ENCODE results near the gene PRMT3. TPM values are rescaled to one million over a fixed set of nuclear protein-coding genes. Genes with fewer than 3 reads are reported as not detected.

PRMT3 gene
- total RNA-seq, 2 experiments from 2014 or later = 15.8 to 16.2 TPM

- Mint-ChIP-seq H3K9me3 (no peaks in the 10 kb centered on the region), H3K27ac (no peak overlapping the region), H3K36me3 (peaks cover 17% of the 10 kb centered on the region), H3K4me3 (no peak overlapping the region), H3K4me1 (peaks cover 5% of the 10 kb centered on the region), H3K27me3 (no peaks in the 10 kb centered on the region)
- POLR2A ChIA-PET = interaction anchor here (1.0 kb wide), 1 partner anchor 213 kb away, joined by 3 read pairs; no protein-coding TSS in a partner anchor
- ATAC-seq (ENCODE audit: low read depth) (peak; percentile 92), DNase-seq (no peak)
Measured at GRCh38 chr11:20397281-20397680, 9.8 kb downstream of the PRMT3 start.

GRCh38 chr11:20399498-20399897, 12.0 kb downstream of the PRMT3 start:
- POLR2A ChIA-PET = no interaction called here
- ATAC-seq (ENCODE audit: low read depth) = no peak
- peaks cover 12% of the 10 kb centered on the region for H3K36me3 Mint-ChIP-seq
- no peak for DNase-seq
- H3K27ac Mint-ChIP-seq = no peak overlapping the region
- no peaks in the 10 kb centered on the region for H3K9me3 Mint-ChIP-seq
- peaks cover 5% of the 10 kb centered on the region for H3K4me1 Mint-ChIP-seq
- H3K27me3 Mint-ChIP-seq = no peaks in the 10 kb centered on the region
- no peak overlapping the region for H3K4me3 Mint-ChIP-seq

GRCh38 chr11:20403059-20403458, 15.5 kb downstream of the PRMT3 start:
- no peak overlapping the region for H3K27ac Mint-ChIP-seq
- DNase-seq = no peak
- H3K9me3 Mint-ChIP-seq = no peaks in the 10 kb centered on the region

GRCh38 chr11:20406484-20406883, 19.0 kb downstream of the PRMT3 start:
- Mint-ChIP-seq H3K27ac (no peak overlapping the region), H3K4me3 (no peak overlapping the region), H3K36me3 (peaks cover 13% of the 10 kb centered on the region), H3K27me3 (no peaks in the 10 kb centered on the region), H3K9me3 (no peaks in the 10 kb centered on the region), H3K4me1 (no peaks in the 10 kb centered on the region)
- POLR2A ChIA-PET = no interaction called here
- no peak for ATAC-seq (ENCODE audit: low read depth)
- DNase-seq = no peak

More at GRCh38 chr11:20403059-20403458, 15.5 kb downstream of the PRMT3 start:
- ATAC-seq (ENCODE audit: low read depth) = no peak
- POLR2A ChIA-PET = no interaction called here
- no peaks in the 10 kb centered on the region for H3K27me3 Mint-ChIP-seq
- H3K4me3 Mint-ChIP-seq = no peak overlapping the region
- peaks cover 9% of the 10 kb centered on the region for H3K36me3 Mint-ChIP-seq
- H3K4me1 Mint-ChIP-seq = no peaks in the 10 kb centered on the region

DNA sequence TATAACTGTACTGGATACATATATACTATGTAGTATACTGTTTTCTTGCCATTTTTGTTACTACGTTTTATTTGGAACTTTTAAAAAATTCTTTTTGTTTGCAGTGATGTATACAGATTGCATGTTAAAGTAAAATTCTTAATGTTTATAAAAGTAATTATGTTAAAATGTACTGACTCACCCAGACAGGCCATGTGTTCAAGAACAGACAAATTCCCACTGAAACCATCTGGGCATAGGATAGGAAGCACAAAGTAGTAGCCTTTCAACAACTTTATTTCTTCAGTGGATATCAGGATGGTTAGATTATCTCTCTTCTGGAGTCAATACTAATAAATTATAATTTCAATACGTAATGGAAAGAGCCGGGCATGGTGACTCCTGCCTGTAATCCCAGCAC, 19.8 kb downstream of the PRMT3 start:
- Mint-ChIP-seq H3K27me3 (no peaks in the 10 kb centered on the region), H3K4me3 (no peak overlapping the region), H3K36me3 (peaks cover 16% of the 10 kb centered on the region), H3K9me3 (no peaks in the 10 kb centered on the region), H3K4me1 (no peaks in the 10 kb centered on the region), H3K27ac (no peak overlapping the region)
- ATAC-seq (ENCODE audit: low read depth) (no peak), DNase-seq (no peak)
- POLR2A ChIA-PET = no interaction called here

- Mint-ChIP-seq H3K27me3 (no peaks in the 10 kb centered on the region), H3K9me3 (no peaks in the 10 kb centered on the region), H3K4me3 (no peak overlapping the region), H3K4me1 (peaks cover 1% of the 10 kb centered on the region), H3K36me3 (peaks cover 23% of the 10 kb centered on the region), H3K27ac (no peak overlapping the region)
- no peak for DNase-seq
- POLR2A ChIA-PET = no interaction called here
- ATAC-seq (ENCODE audit: low read depth) = no peak
Measured at GRCh38 chr11:20415432-20415831, 27.9 kb downstream of the PRMT3 start.

DNA sequence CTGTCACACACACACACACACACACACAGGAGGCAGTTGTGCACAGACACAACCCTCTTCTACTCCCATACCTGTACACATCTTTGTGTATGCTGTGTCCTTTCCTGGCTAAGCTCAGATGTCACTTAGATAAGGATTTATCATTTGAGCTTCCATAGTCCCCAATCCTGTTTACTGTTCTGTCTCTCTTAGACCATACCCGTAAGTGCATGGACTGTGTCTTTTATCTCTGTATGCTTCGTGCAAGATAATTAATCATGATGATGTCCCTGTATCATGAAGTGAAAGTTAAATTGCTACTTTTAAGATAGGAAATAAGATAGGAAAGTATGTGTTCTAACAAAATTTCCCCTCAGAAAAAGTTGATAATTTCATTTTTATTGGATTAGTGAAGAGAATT, 30.3 kb downstream of the PRMT3 start:
- Mint-ChIP-seq H3K36me3 (peaks cover 18% of the 10 kb centered on the region), H3K9me3 (no peaks in the 10 kb centered on the region), H3K27ac (no peak overlapping the region), H3K4me3 (no peak overlapping the region), H3K27me3 (no peaks in the 10 kb centered on the region), H3K4me1 (no peaks in the 10 kb centered on the region)
- ATAC-seq (ENCODE audit: low read depth) = no peak
- POLR2A ChIA-PET = no interaction called here
- DNase-seq = no peak

DNA sequence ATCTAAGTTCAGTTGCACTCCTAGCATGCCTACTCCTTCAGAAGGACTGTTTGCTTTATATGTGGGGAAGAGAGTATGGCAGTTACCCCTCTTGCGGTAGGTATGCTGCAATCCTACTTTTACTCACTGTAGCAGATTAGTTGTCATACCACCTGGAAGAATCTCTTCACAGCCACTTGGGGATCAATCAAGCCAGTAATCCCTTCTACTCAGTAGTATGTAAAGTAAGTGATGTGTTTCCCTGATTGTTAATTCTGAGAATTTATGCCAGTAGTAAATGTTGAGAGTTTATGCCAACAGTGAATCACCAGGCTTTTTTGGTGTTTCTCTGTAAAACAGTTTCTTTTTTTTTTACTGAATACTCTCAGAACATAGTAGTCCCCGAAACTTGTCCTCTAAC, 34.4 kb downstream of the PRMT3 start:
- ATAC-seq (ENCODE audit: low read depth) (no peak), DNase-seq (no peak)
- POLR2A ChIA-PET = no interaction called here
- Mint-ChIP-seq H3K27ac (no peak overlapping the region), H3K4me1 (no peaks in the 10 kb centered on the region), H3K27me3 (no peaks in the 10 kb centered on the region), H3K4me3 (no peak overlapping the region), H3K36me3 (peaks cover 9% of the 10 kb centered on the region), H3K9me3 (no peaks in the 10 kb centered on the region)

GRCh38 chr11:20429216-20429615, 41.7 kb downstream of the PRMT3 start:
- Mint-ChIP-seq H3K9me3 (no peaks in the 10 kb centered on the region), H3K27ac (no peak overlapping the region), H3K36me3 (peaks cover 11% of the 10 kb centered on the region), H3K27me3 (no peaks in the 10 kb centered on the region), H3K4me1 (peaks cover 2% of the 10 kb centered on the region), H3K4me3 (no peak overlapping the region)
- DNase-seq (no peak), ATAC-seq (ENCODE audit: low read depth) (no peak)
- POLR2A ChIA-PET = no interaction called here

DNA sequence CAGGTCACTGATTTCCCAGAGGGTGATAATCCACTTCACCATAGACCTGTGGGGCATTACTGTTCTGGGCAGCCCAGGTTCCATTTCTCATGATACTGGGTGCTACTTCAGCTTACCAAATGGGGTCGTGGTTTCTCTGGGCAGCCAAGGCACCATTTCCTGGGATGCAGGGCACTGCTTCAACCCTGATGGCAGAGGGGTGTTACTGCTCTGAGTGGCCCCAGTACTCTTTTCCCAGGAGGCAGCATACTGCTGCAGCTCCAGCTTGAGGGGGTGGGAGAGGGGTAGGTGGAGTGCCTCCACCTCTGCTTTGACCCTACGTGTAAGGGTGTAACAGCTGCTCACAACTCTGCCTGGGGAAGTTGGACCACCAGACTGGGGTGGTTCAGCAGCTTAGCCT, 51.1 kb downstream of the PRMT3 start:
- Mint-ChIP-seq H3K4me3 (no peak overlapping the region), H3K4me1 (peaks cover 9% of the 10 kb centered on the region), H3K9me3 (no peaks in the 10 kb centered on the region), H3K36me3 (peaks cover 17% of the 10 kb centered on the region), H3K27ac (no peak overlapping the region), H3K27me3 (no peaks in the 10 kb centered on the region)
- DNase-seq = no peak
- no peak for ATAC-seq (ENCODE audit: low read depth)
- POLR2A ChIA-PET = no interaction called here

- Mint-ChIP-seq H3K4me1 (peaks cover 2% of the 10 kb centered on the region), H3K4me3 (no peak overlapping the region), H3K9me3 (no peaks in the 10 kb centered on the region), H3K27ac (no peak overlapping the region), H3K27me3 (no peaks in the 10 kb centered on the region), H3K36me3 (peaks cover 2% of the 10 kb centered on the region)
- ATAC-seq (ENCODE audit: low read depth) = no peak
- POLR2A ChIA-PET = no interaction called here
- DNase-seq = no peak
Measured at GRCh38 chr11:20443596-20443995, 56.1 kb downstream of the PRMT3 start.

GRCh38 chr11:20444535-20444934, 57.0 kb downstream of the PRMT3 start:
- Mint-ChIP-seq H3K27ac (no peak overlapping the region), H3K36me3 (no peaks in the 10 kb centered on the region), H3K4me3 (no peak overlapping the region), H3K9me3 (no peaks in the 10 kb centered on the region), H3K4me1 (peaks cover 2% of the 10 kb centered on the region), H3K27me3 (no peaks in the 10 kb centered on the region)
- ATAC-seq (ENCODE audit: low read depth) (no peak), DNase-seq (no peak)
- POLR2A ChIA-PET = no interaction called here

- no peaks in the 10 kb centered on the region for H3K27me3 Mint-ChIP-seq
- ATAC-seq (ENCODE audit: low read depth) = no peak
- no peaks in the 10 kb centered on the region for H3K9me3 Mint-ChIP-seq
- peaks cover 12% of the 10 kb centered on the region for H3K4me1 Mint-ChIP-seq
- no peak overlapping the region for H3K4me3 Mint-ChIP-seq
- POLR2A ChIA-PET = no interaction called here
- peaks cover 7% of the 10 kb centered on the region for H3K36me3 Mint-ChIP-seq
- DNase-seq = no peak
- no peak overlapping the region for H3K27ac Mint-ChIP-seq
Measured at GRCh38 chr11:20448834-20449233, 61.3 kb downstream of the PRMT3 start.

DNA sequence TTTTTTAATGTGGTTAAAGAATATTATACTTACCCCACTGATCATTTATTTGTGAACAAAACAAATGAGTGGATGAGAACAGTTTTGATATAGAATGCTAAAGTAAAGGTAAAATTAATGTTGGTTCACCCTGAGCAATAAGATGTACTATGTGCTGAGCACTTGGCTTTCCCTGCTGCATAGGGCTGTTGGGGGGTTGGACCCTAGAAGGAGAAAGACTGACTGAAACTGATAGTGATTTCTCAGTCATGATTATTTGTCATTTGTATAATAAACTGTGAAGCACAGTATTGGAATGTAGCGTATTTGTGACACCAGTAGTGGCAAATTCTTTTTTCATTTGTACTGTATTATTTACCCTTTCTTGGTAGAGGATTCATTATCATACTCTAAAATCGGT, 63.3 kb downstream of the PRMT3 start:
- DNase-seq = no peak
- POLR2A ChIA-PET = no interaction called here
- H3K9me3 Mint-ChIP-seq = no peaks in the 10 kb centered on the region
- H3K27me3 Mint-ChIP-seq = no peaks in the 10 kb centered on the region
- no peak overlapping the region for H3K27ac Mint-ChIP-seq
- H3K4me3 Mint-ChIP-seq = no peak overlapping the region
- H3K4me1 Mint-ChIP-seq = peaks cover 12% of the 10 kb centered on the region
- peaks cover 12% of the 10 kb centered on the region for H3K36me3 Mint-ChIP-seq
- ATAC-seq (ENCODE audit: low read depth) = no peak

DNA sequence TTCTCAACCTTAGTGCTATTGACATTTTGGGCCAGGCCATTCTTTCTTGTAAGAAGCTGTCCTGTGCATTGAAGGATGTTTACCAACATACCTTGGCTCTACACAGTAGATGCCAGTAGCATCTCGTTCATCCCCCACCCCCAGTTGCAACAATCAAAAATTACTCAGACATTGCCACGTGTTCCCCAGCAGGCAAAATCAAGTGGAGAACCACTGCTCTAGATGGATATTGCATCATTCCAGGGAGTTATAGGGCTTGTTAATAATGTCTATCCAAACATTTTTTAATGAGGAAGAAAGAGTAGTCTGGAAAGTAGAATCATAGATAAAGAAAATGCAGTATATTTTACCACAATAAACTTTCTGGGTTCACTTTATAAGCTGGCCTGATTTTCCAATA, 64.1 kb downstream of the PRMT3 start:
- no peaks in the 10 kb centered on the region for H3K9me3 Mint-ChIP-seq
- H3K27ac Mint-ChIP-seq = peak overlapping the region; percentile 74
- POLR2A ChIA-PET = no interaction called here
- H3K27me3 Mint-ChIP-seq = no peaks in the 10 kb centered on the region
- H3K4me1 Mint-ChIP-seq = peaks cover 12% of the 10 kb centered on the region
- DNase-seq = no peak
- ATAC-seq (ENCODE audit: low read depth) = no peak
- H3K4me3 Mint-ChIP-seq = peak overlapping the region; percentile 24
- peaks cover 12% of the 10 kb centered on the region for H3K36me3 Mint-ChIP-seq
